ENCODE results near the gene ELMOD3.
A peak's percentile ranks its signal among the peaks of the same experiment; 100 is the strongest.
"Not testable (repeated sequence)": the region's sequence is repeated elsewhere in the genome, so short reads cannot be mapped to it uniquely, and the experiment has no call there.

Gene ELMOD3

DNA sequence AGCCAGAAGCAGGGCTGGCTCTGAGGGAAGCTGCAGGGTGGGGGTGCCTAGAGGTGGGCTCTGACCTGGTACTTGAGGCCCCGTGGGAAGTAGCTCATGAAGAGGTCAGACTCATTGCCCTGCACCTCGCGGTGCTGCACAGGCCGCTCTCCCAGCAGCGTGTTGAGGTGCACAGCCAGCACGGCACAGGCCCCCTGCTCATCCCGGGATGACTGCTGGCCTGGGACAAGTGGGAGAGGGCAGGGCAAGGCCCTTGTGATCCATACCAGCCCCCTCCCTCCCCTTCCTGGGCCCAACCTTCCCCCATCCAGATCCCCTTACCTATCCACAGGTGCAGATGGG lies 46.9 kb downstream of the ELMOD3 start:
- no peak for DNase-seq (ENCODE audit: low spot score)

DNA sequence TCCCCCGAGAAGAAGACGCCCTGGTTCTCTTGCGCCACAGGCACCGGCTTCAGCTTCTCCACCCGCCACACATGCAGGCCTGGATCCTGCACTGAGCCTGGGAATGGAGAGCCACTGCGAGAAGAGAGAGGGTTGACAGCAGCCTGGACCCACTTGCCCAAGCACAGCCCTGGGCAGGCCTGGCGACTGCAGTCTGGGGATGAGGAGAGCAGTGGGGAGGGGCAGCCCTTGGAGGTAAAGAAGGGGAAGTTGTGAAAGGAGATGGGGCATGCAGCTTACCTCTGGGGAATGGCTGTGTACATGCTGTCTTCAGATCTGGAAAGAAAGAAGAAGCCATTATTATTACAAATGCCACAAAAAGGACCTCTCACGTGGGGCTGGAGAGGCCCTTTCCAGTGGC lies 47.3 kb downstream of the ELMOD3 start:
- no peak for DNase-seq (ENCODE audit: low spot score)

DNA sequence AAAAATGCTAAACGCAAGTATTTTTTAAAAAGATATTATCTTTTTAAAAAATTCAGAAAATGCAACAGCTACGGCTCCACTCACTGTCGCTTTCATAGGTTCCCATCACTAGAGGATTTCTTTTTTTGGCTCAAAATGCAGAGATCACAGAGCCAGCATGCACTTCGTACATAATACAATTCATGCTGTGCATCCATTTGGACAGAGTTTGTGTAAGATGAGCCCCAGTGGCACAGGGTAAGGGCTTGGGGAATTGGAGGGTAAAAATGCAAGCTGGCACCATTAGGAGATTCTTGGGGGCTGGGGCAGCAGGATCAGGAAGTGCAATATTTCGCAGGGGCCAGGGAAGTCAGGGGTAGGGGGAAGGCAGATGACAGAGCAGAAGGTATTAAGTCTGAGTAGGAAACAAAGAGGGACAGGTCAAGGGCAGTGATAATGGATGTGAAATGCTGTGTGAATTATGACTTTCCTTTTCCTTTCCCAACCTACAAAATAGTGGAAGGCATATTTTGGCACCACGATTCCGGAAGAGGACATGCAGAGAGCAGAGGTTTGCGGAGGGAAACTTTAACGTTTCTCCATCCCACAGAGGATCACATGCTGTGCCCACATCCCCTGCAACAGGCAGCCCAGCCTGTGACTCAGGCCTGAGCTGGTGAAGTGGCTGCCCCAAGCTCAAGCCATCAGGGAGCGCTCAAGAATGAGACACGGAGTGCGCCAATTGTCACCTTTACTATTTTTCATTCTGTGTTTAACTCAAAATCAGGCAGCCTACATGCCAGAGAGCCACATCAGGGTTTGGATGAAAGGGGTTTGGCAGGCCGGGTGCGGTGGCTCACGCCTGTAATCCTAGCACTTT lies 50.9 kb downstream of the ELMOD3 start:
- DNase-seq (ENCODE audit: low spot score) = peak; percentile 59

DNA sequence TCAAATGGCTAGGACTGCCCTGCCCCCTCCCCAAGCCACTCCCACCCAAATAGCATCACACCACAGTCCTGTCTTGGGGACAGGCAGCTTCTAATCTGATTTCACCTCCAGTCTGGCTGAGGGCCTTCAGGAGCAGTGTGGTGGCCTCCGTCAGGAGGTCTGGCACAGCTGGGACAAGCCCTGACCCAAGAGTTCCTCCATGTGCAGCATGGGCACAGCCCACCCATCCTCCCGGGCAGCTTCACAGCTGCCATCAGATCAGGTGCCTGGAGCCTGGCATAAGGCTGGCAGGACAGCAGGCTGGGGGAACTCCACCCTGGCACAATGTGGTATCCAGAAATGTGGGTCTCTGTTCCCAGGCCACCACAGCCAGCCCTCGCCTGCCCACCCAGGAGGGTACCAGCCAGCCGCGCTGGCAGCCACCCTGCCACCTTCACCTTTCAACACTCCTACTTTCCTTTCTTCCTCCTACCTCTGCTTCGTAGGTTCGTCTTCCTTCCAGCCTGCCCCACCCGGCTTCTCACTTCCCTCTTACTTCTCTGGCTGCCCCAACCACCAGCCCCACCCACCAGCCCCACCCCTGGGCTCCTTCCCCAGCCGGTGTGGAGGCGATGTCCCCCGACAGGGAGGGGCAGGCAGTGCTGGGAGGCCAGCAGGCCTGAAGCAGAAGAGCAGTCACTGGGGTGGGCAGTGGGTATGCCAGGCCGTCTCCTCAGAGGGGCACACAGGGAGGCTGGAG lies 55.4 kb downstream of the ELMOD3 start, which contains the start of gene CAPG:
Gene CAPG, minus strand, starts transcription at position 522 of the 739 bp plus-strand sequence. CDS start 8,221 bp downstream, outside the sequence.
- DNase-seq (ENCODE audit: low spot score) = no peak

DNA sequence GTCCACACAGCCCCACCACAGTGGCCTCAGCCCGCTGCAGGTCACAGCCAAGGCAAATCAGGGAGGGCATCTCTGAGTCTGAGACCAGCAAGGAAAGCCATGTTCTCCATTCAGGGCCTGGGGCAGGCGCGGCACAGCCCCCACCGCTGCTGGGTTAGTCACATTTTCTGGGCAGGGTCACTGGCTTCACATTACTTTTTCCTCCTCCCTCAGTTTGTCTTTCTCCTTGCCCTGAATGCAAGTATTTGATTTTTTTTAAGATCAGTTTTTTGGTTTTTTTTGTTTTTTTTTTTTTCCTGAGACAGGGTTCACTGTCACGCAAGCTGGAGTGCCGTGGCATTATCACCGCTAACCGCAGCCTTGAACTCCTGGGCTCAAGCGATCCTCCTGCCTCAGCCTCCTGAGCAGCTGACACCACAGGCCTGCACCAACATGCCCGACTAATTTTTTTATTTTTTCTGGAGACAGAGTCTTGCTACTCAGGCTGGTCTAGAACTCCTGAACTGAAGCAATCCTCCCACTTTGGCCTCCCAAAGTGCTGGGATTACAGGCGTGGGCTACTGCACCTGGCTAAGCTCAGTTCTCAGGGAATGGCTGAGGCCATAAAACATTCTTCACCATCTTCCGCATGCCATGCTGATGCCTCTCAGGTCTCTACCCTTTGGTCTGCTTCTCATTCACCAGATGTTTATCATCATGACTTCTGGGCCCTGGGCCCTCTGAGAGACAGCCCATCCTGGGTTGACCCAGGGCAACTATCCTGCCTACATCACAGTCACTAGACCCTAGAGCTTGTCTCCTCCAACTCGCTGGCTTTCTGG lies 56.2 kb downstream of the ELMOD3 start:
- DNase-seq (ENCODE audit: low spot score) = no peak

DNA sequence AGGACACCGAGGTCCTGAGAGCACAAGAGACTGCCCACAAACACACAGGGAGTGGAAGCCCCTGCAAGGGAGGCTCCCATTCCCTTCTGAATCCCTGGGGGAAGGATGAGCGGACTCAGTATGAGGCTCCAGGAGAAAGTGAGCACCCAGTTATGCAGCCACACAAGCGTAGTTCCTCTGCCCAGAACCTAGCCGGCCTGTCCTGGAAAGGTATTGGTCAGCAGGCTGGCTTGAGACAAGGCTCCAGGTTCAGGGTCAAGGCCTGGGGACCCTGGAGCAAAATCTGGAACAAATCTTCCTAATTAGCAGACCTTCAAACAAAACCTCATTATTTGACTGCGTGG lies 56.8 kb downstream of the ELMOD3 start:
- DNase-seq (ENCODE audit: low spot score) = no peak

DNA sequence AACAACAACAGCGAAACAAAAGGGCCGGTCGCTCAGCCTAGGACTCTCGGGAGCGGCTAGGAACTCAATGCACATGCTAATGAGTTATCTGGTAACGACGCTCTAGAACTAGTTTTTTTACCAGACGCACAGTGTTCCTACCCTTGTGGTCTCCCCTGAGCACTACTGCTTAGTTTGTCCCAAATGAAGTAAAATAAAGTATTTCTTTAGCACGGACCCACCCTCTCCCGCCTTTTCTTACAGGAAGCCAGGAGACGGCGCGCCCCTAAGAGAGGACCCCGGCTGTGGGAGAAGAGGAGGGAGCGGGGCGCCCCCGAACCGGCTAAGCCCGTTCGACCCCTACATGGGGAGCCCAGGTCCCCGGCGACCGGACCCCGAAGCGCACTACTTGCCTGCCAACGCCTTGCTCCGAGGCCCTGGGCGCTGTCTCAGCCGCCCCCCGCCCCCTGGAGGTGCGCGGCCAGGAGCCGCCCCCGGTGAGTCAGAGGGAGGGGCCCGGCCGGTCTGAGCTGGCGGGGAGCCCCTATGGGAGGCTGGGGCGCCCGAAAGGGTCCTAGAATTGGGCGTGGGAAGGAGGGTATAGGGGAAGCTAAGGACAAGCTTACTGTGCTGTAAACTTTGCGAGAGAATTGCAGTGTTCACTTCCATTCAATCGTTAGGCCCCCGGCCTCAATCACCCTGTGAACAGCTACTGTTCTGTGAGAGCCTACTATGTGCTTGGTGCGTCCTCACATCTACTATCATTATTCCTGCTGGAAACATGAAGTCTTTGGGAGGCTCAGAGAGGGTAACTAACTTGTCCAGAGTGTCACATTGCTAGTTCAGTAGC lies 59.2 kb downstream of the ELMOD3 start:
- DNase-seq (ENCODE audit: low spot score) = no peak

DNA sequence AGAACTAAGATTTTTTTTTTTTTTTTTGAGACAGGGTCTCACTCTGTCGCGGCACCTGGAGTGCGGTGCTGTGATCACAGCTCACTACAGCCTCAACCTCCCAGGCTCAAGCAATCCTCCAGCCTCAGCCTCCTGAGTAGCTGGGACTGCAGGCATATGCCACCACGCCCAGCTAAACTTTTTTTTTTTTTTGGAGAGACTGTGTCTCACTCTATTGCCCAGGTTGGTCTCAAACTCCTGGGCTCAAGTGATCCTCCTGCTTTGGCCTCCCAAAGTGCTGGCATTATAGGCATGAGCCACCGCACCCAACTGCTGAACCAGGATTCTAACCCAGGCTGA lies 59.8 kb downstream of the ELMOD3 start:
- not testable (repeated sequence) for DNase-seq (ENCODE audit: low spot score)

DNA sequence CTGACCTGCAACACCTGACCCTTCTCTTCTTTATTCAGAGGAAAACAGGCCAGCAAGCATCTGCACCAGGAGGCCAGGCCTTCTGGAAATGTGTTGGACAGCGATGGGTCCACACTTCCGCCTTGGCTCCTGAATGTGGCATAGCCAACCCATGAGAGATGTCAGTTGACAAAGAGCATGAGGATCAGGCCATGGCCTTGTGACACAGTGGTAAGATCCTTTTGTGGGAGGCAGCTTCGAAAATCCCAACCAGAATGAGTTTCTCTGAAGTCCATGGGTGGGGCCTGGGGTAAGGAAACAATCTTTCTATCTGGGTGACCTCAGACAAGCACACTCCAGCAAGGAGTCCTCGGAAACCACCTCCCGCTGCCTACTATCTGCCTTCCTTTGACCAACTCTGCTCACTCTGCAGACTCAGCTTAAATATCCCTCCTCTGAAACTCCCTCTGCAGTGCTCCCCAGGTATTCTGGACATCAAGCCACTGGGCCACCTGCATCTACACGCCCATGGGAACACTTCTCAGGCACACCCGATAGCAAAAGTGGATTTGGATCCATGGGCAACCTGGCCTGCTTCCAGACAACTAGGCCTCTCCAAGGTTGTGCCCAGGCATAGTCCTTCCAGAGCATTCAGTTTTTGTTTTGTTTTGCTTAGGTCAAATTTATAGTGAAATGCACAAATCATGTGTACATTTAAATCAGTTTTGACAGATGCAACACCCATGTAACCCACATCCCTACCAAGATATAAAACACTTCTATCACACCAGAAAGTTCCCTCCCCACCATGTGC lies 60.4 kb downstream of the ELMOD3 start:
- DNase-seq (ENCODE audit: low spot score) = no peak

DNA sequence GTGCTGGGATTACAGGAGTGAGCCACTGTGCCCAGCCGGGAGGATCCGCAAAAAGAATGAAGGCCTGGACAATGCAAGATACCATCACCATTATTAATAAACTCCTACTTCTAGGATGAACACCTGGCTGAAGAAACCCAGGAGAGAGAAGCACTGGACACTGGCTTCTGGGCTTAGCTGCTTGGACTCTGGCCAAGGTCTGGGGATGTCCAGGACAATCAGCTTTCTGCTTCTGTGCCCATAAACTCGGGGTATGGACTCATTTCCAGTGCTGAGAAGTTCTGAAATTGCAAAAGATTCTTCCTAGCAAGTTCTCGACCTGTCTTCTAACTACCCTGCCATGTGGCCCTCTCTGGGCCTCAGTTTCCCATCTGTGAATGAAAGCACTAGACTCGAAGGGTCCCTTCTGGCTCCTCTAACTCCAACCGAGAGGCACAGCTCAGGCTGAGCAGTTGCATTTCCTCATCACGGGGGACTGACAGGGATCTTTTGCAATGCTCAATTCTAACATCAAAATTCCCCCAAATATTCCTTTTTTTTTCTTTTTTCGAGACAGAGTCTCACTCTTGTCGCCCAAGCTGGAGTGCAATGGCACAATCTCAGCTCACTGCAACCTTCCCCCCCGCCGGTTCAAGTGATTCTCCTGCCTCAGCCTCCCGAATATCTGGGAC lies 61.5 kb downstream of the ELMOD3 start:
- no peak for DNase-seq (ENCODE audit: low spot score)

DNA sequence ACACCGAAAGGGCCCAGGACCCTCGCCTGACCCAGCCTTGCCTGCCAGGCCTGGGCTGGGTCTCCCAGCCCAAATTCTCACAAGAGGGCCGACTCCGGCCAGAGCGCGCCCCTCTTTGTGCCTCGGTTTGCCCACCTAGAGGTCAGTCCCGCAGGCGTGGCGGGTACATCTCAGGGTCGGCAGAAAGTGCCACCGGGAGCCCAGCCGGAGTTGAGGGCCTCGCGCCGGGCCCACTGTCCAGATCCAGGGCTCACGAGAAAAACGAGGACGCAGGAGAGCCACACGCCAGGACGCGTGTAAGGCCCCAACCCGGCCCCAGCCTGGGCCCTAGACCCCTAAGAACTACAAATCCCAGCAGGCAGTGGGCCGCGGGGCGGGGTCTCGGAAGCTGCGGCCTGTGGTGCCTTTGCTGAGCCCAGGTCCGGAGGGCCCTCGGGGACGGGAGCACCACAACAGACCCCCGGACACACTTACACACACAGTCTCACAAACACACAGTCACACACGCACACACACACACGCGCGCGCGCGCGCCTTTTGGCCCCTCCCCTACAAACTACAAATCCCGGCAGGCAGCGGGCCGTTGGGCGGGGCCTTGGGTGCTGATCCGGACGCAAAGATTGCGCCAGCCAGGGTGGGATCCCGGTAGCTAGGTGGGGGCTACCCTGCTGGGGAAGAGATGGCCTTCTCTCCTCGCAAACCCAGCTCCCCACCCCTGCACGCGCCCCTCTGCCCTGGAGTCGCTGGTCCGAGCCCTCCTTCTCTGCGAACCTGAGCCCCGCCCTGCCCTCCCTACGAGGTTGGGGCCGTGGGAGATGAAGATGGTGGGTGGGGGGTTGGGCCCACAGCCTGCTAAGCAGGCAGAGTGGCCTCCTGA lies 63.8 kb downstream of the ELMOD3 start, which contains the start of gene SH2D6:
Gene SH2D6, plus strand, starts transcription at position 583 of the 877 bp plus-strand sequence. CDS start 10,752 bp downstream, outside the sequence.
- DNase-seq (ENCODE audit: low spot score) = peak; percentile 70

DNA sequence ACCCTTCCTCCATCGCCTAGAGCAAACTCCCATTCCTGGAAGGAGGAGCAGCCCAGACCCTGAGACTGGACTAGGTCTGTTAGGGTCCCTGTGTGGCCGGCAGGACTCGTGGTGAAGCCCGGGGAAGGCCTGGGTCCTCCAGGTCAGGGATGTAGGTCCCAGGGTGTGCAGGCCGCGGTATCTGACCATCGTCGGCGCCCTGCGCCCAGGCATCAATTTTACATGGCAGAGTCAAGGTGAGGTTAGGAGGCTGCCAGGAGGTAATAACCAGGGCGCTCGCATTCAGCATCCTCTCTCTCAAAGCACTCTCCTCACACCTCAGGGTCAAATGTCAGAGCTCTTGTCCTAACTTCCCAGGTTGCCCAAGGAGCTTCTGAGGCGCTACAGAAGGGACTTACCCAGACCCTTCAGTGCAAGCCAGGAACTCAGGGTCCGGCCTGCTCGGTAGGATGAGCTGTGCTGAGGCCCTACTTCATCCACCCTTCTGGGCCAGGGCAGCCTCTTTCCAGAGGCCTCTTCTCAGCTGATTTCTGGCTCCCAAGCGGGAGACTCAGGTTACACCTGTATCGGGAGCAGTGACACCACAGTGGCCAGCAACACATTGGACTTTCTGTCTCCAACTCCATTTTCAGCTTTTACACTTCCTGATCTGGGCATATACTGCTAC lies 64.6 kb downstream of the ELMOD3 start:
- DNase-seq (ENCODE audit: low spot score) = no peak

DNA sequence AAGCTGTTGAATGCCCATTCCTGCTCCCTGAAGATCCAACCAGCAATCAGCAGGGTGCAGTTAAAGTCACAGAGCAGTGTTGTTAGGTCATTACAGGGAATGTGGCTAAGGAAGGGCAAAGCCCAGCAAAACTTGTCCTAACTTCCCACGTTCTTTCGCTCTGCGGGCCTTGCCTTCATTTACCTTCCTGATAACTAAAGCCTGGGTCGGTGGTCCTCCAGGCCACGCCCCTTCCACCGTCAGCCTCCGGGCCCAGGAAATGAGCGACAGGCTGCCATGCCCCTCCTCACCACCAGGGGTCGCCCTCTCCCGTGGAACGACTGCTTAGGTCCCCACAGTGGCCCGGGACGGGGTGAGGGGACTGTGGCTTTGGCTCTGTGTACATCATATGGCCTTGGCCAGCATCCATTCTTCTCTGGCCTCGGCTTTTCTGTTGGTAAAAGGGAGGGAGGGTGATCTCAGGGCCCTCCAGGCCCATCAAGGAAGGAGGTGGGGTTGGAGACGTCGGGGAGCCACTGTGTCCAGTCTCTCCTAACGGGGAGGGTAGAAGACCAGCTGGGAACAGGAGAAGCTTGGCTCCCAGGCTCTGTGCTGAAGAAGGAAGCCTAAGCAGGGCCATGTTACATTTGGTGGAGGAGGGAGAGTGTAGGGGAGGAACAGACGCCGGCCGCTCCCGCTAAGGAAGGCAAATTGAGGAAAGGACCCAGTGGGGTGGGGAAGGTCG lies 66.1 kb downstream of the ELMOD3 start:
- DNase-seq (ENCODE audit: low spot score) = peak; percentile 78

DNA sequence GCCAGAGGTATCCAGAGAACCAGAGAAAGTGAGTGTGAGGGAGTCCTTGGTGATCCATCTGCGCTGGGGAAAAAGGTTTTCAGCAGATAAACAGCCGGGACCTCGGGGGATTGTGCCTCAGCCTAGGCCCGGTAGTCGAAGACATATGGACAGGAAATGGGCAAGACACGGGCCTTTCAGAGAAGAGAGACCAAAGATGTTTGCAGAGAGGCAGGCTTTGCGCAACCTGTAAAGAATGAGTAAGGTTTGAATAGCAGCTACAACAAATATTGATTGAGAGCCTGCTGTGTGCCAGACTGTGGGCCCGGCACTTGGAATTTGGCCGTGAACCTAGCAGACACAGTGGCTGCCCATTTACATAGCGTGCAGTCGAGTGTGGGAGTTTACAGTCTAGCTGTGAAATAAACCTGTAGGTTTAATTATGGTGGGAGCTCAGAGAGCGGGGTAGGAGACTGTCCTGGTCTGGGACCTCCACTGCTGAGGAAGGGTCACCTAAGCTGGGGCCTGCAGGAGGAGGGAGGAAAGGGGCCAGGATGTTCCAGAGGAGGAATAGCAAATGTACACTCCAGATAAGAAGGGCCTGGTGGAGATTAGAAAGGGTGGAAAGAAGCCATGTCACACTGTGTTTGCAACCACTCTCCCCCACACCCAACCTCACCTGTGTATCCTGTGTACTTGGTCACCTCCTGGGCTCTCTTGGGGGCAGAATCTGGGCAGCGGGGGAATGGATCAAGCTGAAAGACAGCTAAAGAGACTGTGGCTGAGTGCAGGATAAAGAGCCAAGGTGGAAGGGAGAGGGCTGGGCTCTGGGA lies 66.9 kb downstream of the ELMOD3 start:
- DNase-seq (ENCODE audit: low spot score) = no peak

DNA sequence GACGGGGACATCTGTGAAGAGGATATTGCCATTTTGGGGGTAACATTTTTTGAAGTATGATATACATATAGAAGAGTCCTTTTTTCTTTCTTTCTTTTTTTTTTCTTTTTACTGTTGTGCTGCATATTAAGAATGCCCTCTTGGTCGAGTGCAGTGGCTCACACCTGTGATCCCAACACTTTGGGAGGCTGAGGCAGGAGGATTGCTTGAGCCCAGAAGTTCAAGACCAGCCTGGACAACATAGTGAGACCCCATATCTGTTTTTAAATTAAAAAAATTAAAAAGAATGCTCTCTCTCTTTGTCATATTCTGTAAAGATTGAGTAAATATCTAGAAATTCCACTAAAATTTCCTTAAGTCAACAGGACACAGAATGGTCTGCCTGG lies 67.5 kb downstream of the ELMOD3 start:
- no peak for DNase-seq (ENCODE audit: low spot score)

DNA sequence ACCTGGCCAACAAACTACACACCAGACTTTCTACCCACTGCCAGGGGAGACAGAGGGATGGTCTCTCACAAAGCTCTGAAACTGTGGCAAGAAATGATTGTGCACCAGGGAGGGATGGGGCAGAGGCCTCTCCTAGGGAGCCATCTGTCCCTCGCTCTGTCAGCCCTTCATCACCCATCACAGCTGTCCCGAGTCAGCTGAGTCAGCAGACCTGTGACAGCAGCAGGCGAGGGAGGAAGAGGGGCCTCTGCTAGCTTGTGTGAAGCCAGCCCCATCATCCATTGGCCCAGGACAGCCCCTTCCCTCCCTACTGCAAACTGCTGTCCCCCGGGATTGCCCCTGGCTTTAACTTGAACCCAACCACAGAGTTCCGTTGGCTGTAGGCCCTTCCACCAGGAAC lies 69.0 kb downstream of the ELMOD3 start:
- no peak for DNase-seq (ENCODE audit: low spot score)

DNA sequence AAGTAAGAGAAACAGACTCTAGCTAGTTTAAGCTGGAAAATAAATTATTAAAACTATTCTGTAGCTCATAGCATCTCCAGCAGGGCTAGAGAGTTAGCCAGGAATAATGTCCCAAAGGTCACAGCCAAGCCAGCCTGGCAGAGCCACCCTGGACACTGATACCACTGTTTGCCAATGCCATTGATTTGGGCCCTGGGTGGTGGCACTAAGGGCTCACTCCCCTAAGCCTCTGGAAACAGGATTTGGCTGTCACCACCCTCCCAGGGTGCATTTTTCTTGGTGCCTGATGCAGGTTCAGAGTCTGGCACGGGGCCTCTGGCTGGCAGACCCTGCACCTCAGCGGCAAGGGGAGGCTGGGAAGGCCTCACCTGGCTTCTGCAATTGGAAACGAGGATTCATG lies 71.0 kb downstream of the ELMOD3 start:
- no peak for DNase-seq (ENCODE audit: low spot score)
